ENCODE measurements around the gene ETFA.

Gene ETFA

DNA sequence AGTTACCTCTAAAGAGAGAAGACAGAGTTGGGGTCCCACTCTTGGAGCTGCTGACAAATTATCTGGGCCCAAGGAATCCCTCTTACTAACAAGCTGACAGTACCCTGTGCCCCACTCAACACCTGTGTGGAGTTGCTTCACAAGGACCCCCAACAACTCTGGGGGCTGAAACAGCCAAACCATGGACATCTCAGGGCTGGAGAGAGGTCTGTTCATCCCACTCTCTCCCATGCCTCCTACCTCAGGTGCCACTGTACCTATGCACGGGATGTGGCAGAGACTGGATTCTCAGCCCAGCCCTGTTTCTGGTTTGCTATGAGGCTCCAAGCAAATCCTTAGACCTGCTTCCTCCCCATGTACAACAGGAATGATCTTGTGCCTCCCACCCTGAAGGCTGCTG, 101.7 kb downstream of the ETFA start:
- DNase-seq = no peak

DNA sequence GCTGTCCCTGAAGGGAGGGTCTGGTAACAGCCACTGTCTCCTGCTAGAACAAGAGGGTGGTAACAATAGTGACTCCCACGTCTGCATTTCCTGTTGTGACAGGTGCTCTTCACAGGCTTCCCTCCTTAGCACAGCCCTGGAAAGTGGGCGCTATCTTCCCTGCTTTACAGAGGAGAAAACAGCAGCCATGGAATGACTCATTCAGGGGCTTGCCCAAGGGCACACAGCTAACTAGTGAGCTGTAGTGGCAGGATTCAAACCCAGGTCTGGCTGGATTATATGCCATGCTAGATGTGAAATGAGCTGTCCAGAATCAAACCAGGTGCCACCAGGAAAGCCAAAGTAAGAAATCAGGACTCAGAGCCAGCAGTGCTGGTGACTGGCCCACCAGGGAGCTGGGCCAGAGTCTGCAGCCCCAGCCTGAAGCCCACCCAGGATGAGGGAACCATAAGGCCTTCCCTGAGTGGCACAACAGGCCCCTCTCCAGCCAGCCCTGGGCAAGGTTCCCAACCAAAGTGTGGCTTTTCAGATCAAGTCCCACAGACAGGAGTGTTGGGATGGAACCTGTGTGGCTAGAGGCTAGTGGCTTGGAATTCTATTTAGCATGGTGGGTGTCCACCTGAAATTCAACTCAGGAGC, 102.4 kb downstream of the ETFA start:
- DNase-seq = no peak

DNA sequence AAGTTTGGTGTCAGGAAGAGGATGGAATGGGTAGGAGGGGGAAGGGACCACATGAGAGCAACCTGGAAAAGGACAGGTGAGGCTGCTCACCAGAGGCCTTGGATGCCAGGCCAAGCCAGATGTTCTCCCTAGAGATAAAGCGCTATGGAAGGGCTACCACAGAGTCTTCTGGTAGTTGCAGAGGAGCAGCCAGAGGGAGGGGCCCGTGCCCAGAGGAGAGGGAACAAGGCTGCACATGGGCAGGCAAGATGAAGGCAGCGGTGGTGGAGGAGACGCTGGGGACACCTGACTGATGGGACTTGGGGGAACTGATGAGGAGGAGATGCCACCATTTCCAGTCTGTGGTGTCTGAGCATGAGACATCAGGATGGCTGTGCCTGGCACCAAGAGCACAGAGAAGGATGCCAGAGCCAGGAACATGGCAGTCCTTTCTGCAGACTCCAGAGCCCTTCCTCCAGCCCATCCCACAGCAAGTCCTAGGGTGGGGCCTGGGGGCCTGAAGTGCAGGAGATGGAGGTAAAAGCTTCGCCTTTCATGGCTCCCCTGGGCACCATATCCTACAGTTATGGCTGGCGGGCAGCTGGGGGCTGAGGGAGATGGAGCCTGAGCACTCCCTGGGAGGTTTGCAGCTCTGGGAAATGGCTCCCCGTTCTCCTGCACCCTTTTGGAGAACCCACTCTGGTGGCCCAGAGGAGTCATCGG, 103.0 kb downstream of the ETFA start:
- no peak for DNase-seq

DNA sequence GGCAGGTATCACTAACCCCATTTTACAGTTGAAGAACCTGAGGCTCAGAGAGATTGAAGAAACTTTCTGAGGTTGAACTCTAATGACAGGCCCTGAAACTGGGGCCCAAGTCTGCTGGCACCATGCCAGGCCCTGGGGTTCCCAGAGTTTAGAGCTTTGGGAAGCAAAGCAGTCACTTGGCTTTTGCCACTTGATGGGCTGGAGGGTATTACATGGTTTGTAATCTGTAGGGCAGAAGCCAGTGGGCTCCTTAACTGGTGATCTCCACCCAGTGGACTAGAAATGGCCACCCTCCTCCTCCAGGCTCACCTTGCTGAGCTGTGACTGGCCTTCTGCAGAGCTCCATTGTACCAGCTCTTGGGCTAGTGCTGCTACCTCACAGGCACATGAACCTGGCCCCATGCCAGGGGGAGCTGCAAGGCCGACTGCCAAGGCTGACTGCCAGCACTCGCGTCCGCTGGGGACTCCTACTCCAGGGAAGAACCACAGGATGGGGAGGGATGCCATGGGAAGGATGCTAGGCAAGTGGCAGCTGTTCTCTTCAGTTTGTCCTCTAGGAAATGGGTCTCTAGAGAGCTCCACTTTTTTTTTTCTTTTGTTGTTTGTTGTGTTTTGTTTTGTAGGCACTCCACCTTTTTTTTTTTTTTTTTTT, 104.8 kb downstream of the ETFA start:
- DNase-seq = no peak

GRCh38 chr15:76204916-76205460, 106.3 kb downstream of the ETFA start:
- no peak for DNase-seq

- no peak for DNase-seq
Measured at GRCh38 chr15:76204109-76204845, 107.0 kb downstream of the ETFA start.

GRCh38 chr15:76203346-76204108, 107.7 kb downstream of the ETFA start:
- DNase-seq = no peak

- no peak for DNase-seq
Measured at GRCh38 chr15:76201536-76202255, 109.6 kb downstream of the ETFA start.

GRCh38 chr15:76200641-76201105, 110.6 kb downstream of the ETFA start:
- DNase-seq = no peak

DNA sequence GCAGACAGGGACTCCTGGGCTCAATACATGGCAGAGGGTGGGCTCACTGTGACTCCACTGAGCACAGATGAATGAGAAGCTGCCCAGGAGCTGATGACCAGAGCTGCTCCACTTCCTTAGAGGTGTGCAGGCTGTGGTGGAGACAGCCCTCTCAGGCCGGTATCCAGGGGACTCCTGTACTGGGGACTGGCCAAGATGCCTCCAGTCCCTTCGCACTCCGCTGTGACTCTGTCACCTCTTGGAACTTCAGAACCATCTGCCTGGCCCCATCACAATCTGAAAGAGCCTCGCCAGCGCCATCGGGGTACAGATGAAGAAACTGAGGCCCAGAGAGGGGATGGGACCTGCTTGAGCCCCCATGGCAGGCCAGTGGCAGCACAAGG, 111.2 kb downstream of the ETFA start:
- no peak for DNase-seq

GRCh38 chr15:76199106-76200082, 111.9 kb downstream of the ETFA start:
- DNase-seq = no peak

DNA sequence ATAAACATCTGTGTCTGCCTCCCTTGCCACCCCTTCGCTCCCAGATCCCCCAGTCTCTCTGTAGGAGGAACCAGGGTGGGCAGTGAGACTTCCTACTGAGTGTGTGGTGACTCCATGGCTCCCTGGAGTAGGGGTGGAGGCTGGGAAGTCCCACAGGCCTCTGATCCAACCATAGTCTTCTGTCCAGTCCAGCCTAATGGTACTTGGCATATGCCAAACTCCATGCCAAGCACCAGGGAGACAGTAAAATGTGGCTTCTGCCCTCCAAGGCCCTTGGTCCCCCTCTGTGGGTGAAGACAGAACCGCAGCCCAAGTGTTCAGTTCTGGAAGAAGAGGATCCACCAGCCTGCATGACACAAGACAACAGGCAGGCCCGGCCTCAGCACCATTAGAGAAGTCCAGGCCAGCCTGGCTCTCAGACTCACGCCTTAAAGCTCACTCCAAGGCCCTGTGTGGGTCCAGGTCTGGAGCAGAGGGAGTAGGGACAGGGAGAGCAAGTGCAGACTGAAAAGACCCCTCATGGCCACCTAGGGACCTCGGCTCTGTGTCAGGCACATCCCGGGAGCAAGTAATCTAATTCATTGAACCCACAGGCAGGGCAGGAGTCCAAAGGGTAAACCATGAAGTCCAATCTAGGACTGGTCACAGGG, 112.7 kb downstream of the ETFA start:
- DNase-seq = no peak

DNA sequence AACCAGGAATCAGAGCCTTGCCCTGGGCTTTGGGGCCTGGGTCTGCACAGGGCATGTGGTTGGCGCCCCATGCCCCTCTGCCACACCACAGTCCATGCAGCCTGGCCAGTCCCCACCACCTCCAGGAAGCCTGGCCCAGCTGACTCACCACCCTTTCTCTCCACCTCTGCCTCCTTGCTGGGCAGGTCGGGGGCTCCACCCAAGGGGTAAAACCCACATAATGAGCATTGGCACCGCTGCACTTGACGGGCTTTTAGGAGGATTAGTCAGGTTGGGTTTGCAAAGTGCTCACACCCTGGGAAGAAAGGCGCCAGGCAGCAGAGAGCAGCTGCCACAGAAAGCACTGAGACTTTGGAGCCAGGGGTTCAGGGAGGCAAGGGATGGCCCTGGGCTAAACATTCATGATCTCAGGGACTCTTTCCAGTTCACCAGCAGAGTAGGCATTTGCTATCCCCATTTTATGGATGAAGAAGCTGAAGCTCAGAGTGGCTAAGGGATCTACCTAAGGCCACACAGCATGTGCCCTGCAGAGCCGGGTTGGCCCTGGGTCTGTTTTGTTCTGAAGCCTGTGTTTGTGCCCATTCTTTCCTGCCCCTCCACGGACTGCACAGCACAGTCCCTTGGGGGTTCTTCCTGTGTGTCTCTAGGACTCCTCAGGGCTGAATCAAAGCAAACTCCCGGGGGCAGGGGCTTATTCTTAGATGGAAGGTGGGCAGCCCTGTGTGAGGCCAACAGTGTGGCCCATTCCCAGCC, 113.4 kb downstream of the ETFA start:
- DNase-seq = no peak

GRCh38 chr15:76196269-76197231, 114.7 kb downstream of the ETFA start:
- DNase-seq = no peak

DNA sequence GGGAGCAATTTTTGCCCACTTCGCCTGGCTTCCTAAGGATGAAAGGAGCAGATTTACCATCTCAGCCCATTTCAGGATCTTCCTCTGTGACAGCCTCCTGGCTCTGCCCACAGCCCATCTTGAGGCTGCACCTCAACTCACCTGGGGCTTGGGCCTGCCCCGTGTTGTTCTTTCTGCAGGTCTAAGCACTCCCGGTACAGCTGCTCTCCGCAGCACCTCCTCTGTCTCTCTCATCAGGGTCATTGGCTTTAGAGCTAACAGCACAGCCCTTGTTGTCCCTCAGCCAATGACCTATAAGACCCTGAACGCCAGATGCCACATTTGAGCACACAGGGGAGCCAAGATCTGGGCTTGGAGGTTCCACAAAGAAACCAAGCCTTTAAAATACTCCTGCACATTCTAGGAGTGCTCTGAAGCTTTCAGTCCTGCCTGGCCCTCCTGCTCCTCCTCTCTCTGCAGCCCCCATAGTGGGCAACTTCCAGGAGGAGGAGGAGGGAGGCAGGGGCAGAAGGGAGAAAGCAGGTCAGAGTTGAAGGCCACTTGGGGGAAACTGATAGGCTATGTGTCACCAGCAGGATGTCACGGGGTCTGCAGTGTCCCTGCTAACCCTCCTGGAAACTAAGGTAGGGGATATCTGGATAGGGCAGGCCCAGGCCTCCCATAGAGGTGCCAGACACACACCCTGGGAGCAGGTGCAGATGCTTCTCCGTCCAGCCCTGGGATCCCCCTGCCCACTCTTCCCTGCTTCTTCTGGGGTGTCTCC, 115.6 kb downstream of the ETFA start:
- DNase-seq = no peak

DNA sequence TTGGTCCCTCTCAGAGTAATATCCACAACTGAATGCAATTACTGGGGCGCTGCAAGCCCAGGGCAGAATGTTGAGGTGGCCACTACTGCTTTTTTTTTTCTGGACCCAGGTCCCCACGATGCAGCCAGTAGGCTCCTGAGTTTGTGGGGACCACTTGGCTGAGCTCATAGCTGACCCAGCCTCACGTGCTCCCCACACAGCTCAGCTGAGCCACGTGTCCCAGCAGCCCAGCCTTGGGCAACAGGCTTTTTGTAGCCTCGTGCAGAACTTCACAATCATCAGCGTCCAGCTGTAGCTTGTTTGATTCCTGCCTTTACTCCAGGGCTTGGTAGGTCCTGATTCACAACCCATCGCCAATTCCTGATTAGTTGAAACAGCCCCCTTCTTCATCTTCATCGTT, 117.3 kb downstream of the ETFA start:
- no peak for DNase-seq

DNA sequence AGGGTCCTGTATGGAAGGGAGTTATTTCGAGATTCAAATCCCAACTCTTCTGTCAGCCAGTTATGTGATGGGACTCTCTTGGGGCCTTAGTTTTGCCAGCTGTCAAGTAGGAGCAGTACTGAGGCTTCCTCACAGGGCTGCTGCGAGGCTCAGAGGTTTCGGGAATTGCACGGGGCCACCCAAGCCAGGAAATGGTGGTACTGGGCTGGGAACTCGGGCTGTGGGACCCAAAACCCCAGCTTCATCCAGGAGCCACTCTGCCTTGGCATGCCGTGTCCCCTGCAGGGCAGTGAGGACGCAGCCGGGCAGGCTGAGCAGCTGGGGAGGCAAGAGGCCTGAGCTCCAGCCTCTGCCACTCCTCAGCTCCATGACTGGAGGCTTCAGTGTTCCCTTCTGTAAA, 118.6 kb downstream of the ETFA start:
- no peak for DNase-seq
